GM12878 (cell line): ENCODE measurements around the gene GRIK2. TPM values are rescaled to one million over a fixed set of nuclear protein-coding genes. Genes with fewer than 3 reads are reported as not detected.

Source experiments
- ATAC-seq: fragments of 200-7000 bp; cut with Tn5 transposase; 3 replicates; pipeline ENCODE4 v1.9.1; 2020; ENCODE audit warnings: mild to moderate bottlenecking, moderate library complexity
- BruUV-seq: library from RNA; stranded (reverse); fragments of 400-500 nt; replicated peaks from 2 replicates; lab custom pipeline; 2021; lab: Mats Ljungman, UMichigan
- CTCF ChIA-PET: fragments of 300-600 bp; sonication (Branson Sonifier 250); formaldehyde crosslinking; extraction: SDS; loops from one replicate; lab custom pipeline; 2021; ENCODE audit warnings: inconsistent platforms; lab: Yijun Ruan, JAX
- POLR2A ChIA-PET: fragments of 350-600 bp; formaldehyde crosslinking; extraction: SDS; loops from one replicate; lab custom pipeline; 2021; ENCODE audit warnings: inconsistent platforms; lab: Charles Lee
- RAD21 ChIA-PET: fragments of 300-600 bp; sonication (Branson Sonifier 250); formaldehyde crosslinking; loops from one replicate; lab custom pipeline; 2023; ENCODE audit warnings: antibody characterized with exemption; ENCODE audit not compliant: unreplicated experiment; lab: Charles Lee
- SMC1A ChIA-PET: fragments of 300-600 bp; sonication (Branson Sonifier 250); formaldehyde crosslinking; loops from one replicate; lab custom pipeline; 2023; ENCODE audit not compliant: unreplicated experiment, uncharacterized antibody; lab: Charles Lee
- DNase-seq: peaks from one replicate; pipeline ENCODE4 v3.0.0-alpha.2; 2011; ENCODE audit warnings: low read depth, low spot score
- FAIRE-seq: peaks from 3 replicates; lab custom pipeline; 2011; peaks lifted over from hg19 to GRCh38; lab: Jason Lieb, UNC
- H2AFZ ChIP-seq: 2 replicates; pipeline ENCODE4 v1.6.0; 2011; ENCODE audit warnings: low read depth, low read length, control low read depth; ENCODE audit not compliant: control insufficient read depth
- H3K27ac ChIP-seq: 2 replicates; pipeline ENCODE4 v1.5.1; 2011; ENCODE audit warnings: control low read depth; ENCODE audit not compliant: control insufficient read depth, insufficient read depth
- H3K27me3 ChIP-seq, 2 experiments: replicated peaks in 1 of 2; 2 replicates each; pipeline versions ENCODE4 v1.6.0 to v1.6.1; 2011; ENCODE audit warnings: low read length in 1 of 2; ENCODE audit not compliant: control insufficient read depth in 2 of 2, insufficient read depth in 2 of 2
- H3K36me3 ChIP-seq, 2 experiments: 2 replicates each; pipeline ENCODE4 v1.5.1; 2011; ENCODE audit warnings: low read length in 1 of 2; ENCODE audit not compliant: control insufficient read depth in 2 of 2, insufficient read depth in 2 of 2
- H3K4me1 ChIP-seq: 2 replicates; pipeline ENCODE4 v1.6.1; 2011; ENCODE audit warnings: mild to moderate bottlenecking, low read length, moderate library complexity, mixed read lengths; ENCODE audit not compliant: control insufficient read depth, insufficient read depth
- H3K4me2 ChIP-seq: 2 replicates; pipeline ENCODE4 v1.6.0; 2011; ENCODE audit warnings: control low read depth; ENCODE audit not compliant: control insufficient read depth, insufficient read depth
- H3K4me3 ChIP-seq: fragments of 200-600 bp; sonication (generic); 2 replicates; pipeline ENCODE4 v1.5.1; 2016
- H3K79me2 ChIP-seq: 2 replicates; pipeline ENCODE4 v1.6.0; 2011; ENCODE audit warnings: low read length; ENCODE audit not compliant: control insufficient read depth, insufficient read depth
- H3K9ac ChIP-seq: 2 replicates; pipeline ENCODE4 v1.8.0; 2011; ENCODE audit warnings: low read length, control low read depth, mixed read lengths; ENCODE audit not compliant: control insufficient read depth, insufficient read depth
- H3K9me3 ChIP-seq: replicated peaks from 3 replicates; pipeline ENCODE4 v1.5.1; 2011; ENCODE audit warnings: mild to moderate bottlenecking, low read length; ENCODE audit not compliant: control insufficient read depth, insufficient read depth
- H4K20me1 ChIP-seq: 2 replicates; pipeline ENCODE4 v1.6.0; 2011; ENCODE audit not compliant: control insufficient read depth, insufficient read depth
- CHD1 ChIP-seq: IDR thresholded peaks from 2 replicates; pipeline ENCODE4 v1.6.1; 2012; ENCODE audit warnings: low read depth, low read length, improper control_type of control experiment
- CREM ChIP-seq: IDR thresholded peaks from 2 replicates; pipeline ENCODE4 v1.6.1; 2014; ENCODE audit warnings: antibody characterized with exemption, low read depth
- EP300 ChIP-seq, 2 experiments: fragments of 150-350 bp in 1 of 2; IDR thresholded peaks; 2 replicates each; pipeline ENCODE4 v1.6.1; 2011 to 2012; ENCODE audit warnings: low read depth in 2 of 2, low read length in 2 of 2, borderline replicate concordance in 1 of 2, improper control_type of control experiment in 1 of 2, inconsistent platforms in 1 of 2; ENCODE audit not compliant: control insufficient read depth in 1 of 2
- HDGF ChIP-seq: fragments of 450-650 bp; IDR thresholded peaks from 2 replicates; pipeline ENCODE4 v1.6.1; 2016; ENCODE audit warnings: antibody characterized with exemption
- IKZF1 ChIP-seq: fragments of 450-650 bp; conservative IDR thresholded peaks from 2 replicates; pipeline ENCODE4 v1.6.1; 2017; ENCODE audit warnings: antibody characterized with exemption, mild to moderate bottlenecking
- RBBP5 ChIP-seq: fragments of 200-600 bp; sonication (generic); conservative IDR thresholded peaks from 2 replicates; pipeline ENCODE4 v1.6.1; 2016
- RCOR1 ChIP-seq: conservative IDR thresholded peaks from 2 replicates; pipeline ENCODE4 v1.6.1; 2012; ENCODE audit warnings: low read depth, low read length, improper control_type of control experiment
- SMAD1 ChIP-seq: fragments of 450-650 bp; IDR thresholded peaks from 2 replicates; pipeline ENCODE4 v1.6.1; 2018; ENCODE audit warnings: mild to moderate bottlenecking, low read depth; ENCODE audit not compliant: partially characterized antibody
- WRNIP1 ChIP-seq: IDR thresholded peaks from 2 replicates; pipeline ENCODE4 v1.6.1; 2011; ENCODE audit warnings: low read depth, low read length, improper control_type of control experiment, borderline replicate concordance
- WGBS: methylation state at CpG from one replicate; pipeline ENCODE4 v1.1.6; 2016; ENCODE audit warnings: low lambda C conversion rate; ENCODE audit not compliant: insufficient replicate concordance, insufficient coverage; ENCODE audit errors: missing lambda C conversion rate; 5-methylcytosine and 5-hydroxymethylcytosine counted together
- in situ Hi-C: fragments of 300-500 bp; cut with MboI; formaldehyde crosslinking; loops from 9 replicates; pipeline ENCODE4 v1.14.3; 2018; ENCODE audit warnings: mixed read lengths
- intact Hi-C: fragments of 100-400 bp; cut with micrococcal nuclease; formaldehyde crosslinking; loops from one replicate; pipeline ENCODE4 v1.14.2; 2022; ENCODE audit not compliant: unreplicated experiment
- polyA plus RNA-seq, 11 experiments: library from polyadenylated mRNA; depleted of rRNA in 4 of 11; unstranded in 6 of 11; stranded (reverse) in 5 of 11; fragments of >200 nt; fragmentation: Nextera tagmentation in 4 of 11; fragmentation: Illumina TruSeq in 1 of 11; extraction: Ambion mirVana in 4 of 11; extraction: Trizol in 1 of 11; gene quantifications; 1 replicate in 1 of 11; 2 replicates in 10 of 11; pipeline versions ENCODE4 v1.2.1 to v1.2.3, GENCODE V29; 2011 to 2016; ENCODE audit warnings: inconsistent platforms in 2 of 11, missing spikeins in 2 of 11, low read depth in 1 of 11
- total RNA-seq, 4 experiments: library from RNA; depleted of rRNA in 3 of 4; stranded (reverse); fragments of >200 nt in 3 of 4; fragmentation: Illumina TruSeq in 1 of 4; extraction: Trizol in 1 of 4; gene quantifications; 2 replicates each; pipeline versions ENCODE4 v1.2.1 to v1.2.3, GENCODE V29; 2013 to 2021
- TF ChIP-seq, protein P1 (sequence below): IDR thresholded peaks from 2 replicates; pipeline ENCODE4 v1.6.1; 2011; ENCODE audit warnings: mild to moderate bottlenecking, low read depth, low read length, moderate library complexity; ENCODE audit not compliant: insufficient replicate concordance

Gene GRIK2
- total and polyA plus RNA-seq, 10 of the 15 experiments (the other 5 are each of a cell fraction or from before 2014, with no cell fraction given) = not detected

DNA sequence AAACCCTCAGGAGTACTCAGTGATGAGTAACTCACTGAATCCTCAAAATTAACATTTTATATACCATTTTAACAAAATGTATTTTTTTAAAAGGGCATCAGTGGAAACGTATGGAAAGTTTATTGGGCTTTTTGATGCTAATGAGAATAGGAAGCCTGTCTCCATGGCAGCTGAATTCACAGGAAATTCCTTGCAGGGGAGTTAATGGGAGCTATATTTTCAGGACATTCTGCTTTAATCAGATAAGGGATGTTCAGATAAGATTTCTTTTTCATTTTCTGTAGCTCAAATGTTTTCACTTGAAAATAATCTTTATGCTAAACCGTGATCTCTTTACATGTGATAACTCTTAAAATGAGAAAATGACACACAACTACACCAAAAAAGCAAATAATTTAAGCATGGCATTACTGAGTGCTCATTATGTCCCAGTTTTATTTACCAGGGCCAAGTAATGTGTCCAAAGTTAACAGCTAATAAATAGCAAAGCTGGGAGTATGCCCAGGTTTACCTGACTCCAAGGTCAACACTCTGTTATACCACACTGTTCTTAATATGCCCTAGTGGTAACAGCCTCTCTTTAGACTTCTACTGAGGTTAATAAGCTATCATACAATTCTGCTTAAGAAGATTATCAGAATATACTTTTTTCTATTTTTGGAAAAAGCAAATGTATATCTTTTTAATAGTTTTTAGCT, 348.1 kb downstream of the GRIK2 start:
- H2AFZ ChIP-seq = no peak overlapping the region
- ChIA-PET CTCF (no interaction called here), POLR2A (no interaction called here), SMC1A (interaction anchor here (0.7 to 1.5 kb wide), 2 partner anchors 18 to 27 kb away, joined by 3 to 6 read pairs; no protein-coding TSS in a partner anchor), RAD21 (no interaction called here)
- intact Hi-C loops = no loop called here
- DNase-seq (no peak), ATAC-seq (no peak), FAIRE-seq (no peak)
- BruUV-seq = no TSS peak
- no peaks in the 10 kb centered on the region for H3K79me2 ChIP-seq
- no peaks in the 10 kb centered on the region; the same call in 2 of the 3 replicates for H3K9me3 ChIP-seq
- no peaks in the 10 kb centered on the region for H3K27me3 ChIP-seq
- H3K9ac ChIP-seq = no peak overlapping the region
- H3K27ac ChIP-seq = no peak overlapping the region
- H3K4me2 ChIP-seq = no peak overlapping the region
- 2% methylated on average over 2 of the region's 2 CpGs for WGBS
- H4K20me1 ChIP-seq = no peaks in the 10 kb centered on the region
- no peaks in the 10 kb centered on the region for H3K4me1 ChIP-seq
- H3K36me3 ChIP-seq = no peaks in the 10 kb centered on the region
- in situ Hi-C loops = no loop called here
- TF ChIP-seq HDGF (no peak), CREM (no peak), RCOR1 (no peak), RBBP5 (no peak), EP300 (IDR thresholded peaks at IDR 0.05; ENCODE audit: borderline replicate concordance in 1 of 2, control insufficient read depth in 1 of 2, low read depth in 2 of 2, low read length in 2 of 2) (no peak), CHD1 (no peak), SMAD1 (no peak), IKZF1 (no peak), WRNIP1 (no peak)
- TF ChIP-seq, protein P1, sequence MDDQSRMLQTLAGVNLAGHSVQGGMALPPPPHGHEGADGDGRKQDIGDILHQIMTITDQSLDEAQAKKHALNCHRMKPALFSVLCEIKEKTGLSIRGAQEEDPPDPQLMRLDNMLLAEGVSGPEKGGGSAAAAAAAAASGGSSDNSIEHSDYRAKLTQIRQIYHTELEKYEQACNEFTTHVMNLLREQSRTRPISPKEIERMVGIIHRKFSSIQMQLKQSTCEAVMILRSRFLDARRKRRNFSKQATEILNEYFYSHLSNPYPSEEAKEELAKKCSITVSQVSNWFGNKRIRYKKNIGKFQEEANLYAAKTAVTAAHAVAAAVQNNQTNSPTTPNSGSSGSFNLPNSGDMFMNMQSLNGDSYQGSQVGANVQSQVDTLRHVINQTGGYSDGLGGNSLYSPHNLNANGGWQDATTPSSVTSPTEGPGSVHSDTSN = no peak
- no peak overlapping the region for H3K4me3 ChIP-seq
